ENCODE results near the gene SIGLEC15. TPM values are rescaled to one million over a fixed set of nuclear protein-coding genes. Genes with fewer than 3 reads are reported as not detected.

Gene SIGLEC15
- polyA plus RNA-seq, 3 donors, result 6.5 to 9.9 (median 7.8) TPM

DNA sequence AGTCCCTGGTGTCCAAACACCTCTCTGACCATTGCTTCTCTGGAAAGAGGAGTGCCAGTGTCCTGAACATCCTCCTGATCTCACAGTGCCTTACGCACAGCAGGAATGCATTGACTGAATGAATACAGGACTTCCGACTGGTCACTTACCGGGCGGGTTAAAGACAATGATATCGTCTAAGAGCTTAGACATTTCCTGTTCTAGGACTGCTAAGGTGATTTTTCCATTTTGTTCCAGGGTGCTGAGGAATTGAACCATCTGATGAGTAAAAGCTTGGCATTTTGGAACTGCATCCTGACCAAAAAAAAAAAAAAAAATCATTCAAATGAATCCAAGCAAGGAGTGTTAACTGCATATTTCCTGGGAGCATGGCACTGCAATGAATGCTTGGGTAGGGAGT lies 40.0 kb downstream of the SIGLEC15 start:
- H3K27me3 ChIP-seq (ENCODE audit: control insufficient read depth in 2 of 2, insufficient read depth in 2 of 2, low read length in 2 of 2), result no peaks in the 10 kb centered on the region
- H3K27me3 Mint-ChIP-seq (ENCODE audit: low read depth in 3 of 3), result no peaks in the 10 kb centered on the region
- H3K79me2 ChIP-seq (ENCODE audit: insufficient read depth, low read length), result no peaks in the 10 kb centered on the region
- no peaks in the 10 kb centered on the region for H3K4me1 Mint-ChIP-seq
- no peak overlapping the region for H3K4me3 Mint-ChIP-seq
- H3K9ac ChIP-seq (ENCODE audit: insufficient read depth, low read length, poor library complexity, severe bottlenecking), result no peak overlapping the region
- H3K9me3 Mint-ChIP-seq, result peaks cover 0 to 1% (median 0%) of the 10 kb centered on the region in 7 donors
- WGBS (ENCODE audit: insufficient coverage), result 95% methylated on average over 5 of the region's 5 CpGs
- no peaks in the 10 kb centered on the region for H3K9me3 ChIP-seq (replicated peaks in 1 of 2; ENCODE audit: control insufficient read depth in 1 of 2, insufficient read depth in 1 of 2, low read length in 2 of 2)
- TF ChIP-seq, protein P1, sequence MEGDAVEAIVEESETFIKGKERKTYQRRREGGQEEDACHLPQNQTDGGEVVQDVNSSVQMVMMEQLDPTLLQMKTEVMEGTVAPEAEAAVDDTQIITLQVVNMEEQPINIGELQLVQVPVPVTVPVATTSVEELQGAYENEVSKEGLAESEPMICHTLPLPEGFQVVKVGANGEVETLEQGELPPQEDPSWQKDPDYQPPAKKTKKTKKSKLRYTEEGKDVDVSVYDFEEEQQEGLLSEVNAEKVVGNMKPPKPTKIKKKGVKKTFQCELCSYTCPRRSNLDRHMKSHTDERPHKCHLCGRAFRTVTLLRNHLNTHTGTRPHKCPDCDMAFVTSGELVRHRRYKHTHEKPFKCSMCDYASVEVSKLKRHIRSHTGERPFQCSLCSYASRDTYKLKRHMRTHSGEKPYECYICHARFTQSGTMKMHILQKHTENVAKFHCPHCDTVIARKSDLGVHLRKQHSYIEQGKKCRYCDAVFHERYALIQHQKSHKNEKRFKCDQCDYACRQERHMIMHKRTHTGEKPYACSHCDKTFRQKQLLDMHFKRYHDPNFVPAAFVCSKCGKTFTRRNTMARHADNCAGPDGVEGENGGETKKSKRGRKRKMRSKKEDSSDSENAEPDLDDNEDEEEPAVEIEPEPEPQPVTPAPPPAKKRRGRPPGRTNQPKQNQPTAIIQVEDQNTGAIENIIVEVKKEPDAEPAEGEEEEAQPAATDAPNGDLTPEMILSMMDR (IDR thresholded peaks at IDR 0.05), result no peak
- H3K27ac Mint-ChIP-seq, result peak overlapping the region in 1 of 7 donors; percentile 6
- H3K27ac ChIP-seq (ENCODE audit: low read depth in 1 of 2, low read length in 2 of 2), result no peak overlapping the region
- H3K4me1 ChIP-seq (ENCODE audit: control insufficient read depth in 1 of 2, insufficient read depth in 2 of 2, low read length in 2 of 2), result no peaks in the 10 kb centered on the region
- no peak overlapping the region for H2AFZ ChIP-seq (ENCODE audit: insufficient read depth, low read depth, low read length, poor library complexity, severe bottlenecking)
- no peaks in the 10 kb centered on the region for H4K20me1 ChIP-seq (ENCODE audit: insufficient read depth, low read length)
- no peak overlapping the region for H3K4me3 ChIP-seq (replicated peaks in 1 of 3; ENCODE audit: low read depth in 2 of 3, low read length in 3 of 3)
- peaks cover 88 to 99% of the 10 kb centered on the region in 2 donors for H3K36me3 Mint-ChIP-seq
- no peak for DNase-seq
- H3K36me3 ChIP-seq (replicated peaks in 1 of 2; ENCODE audit: control insufficient read depth in 1 of 2, insufficient read depth in 2 of 2, low read length in 2 of 2), result peaks cover 87 to 98% of the 10 kb centered on the region in 2 donors
- H3K4me2 ChIP-seq (replicated peaks; ENCODE audit: extremely low read depth, low read length, poor library complexity, severe bottlenecking), result no peak overlapping the region
- intact Hi-C loops (cut with micrococcal nuclease), result no loop called here

DNA sequence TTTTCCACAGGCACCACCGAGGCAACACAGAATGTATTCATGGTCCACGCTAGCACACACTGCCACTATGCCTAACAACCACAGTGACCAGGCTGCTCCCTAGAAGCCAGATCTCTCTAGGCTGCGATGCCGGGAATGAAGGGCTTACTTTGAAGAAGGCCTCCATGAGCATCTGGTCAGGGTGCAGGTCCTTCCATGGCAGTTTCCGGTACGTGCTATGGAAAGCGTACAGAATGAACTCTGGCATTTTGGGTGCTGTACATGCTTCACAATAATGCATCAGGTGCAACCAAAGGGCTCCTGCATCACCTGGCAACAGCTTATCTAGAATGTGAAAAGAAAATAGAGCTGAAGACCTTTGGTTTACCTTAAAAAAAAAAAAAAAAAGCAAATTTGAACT lies 44.9 kb downstream of the SIGLEC15 start:
- H3K36me3 Mint-ChIP-seq, result peaks cover 84 to 93% of the 10 kb centered on the region in 2 donors
- intact Hi-C loops (cut with micrococcal nuclease), result no loop called here
- Histone ChIP-seq H4K20me1 (ENCODE audit: insufficient read depth, low read length) (no peaks in the 10 kb centered on the region), H3K27me3 (ENCODE audit: control insufficient read depth in 2 of 2, insufficient read depth in 2 of 2, low read length in 2 of 2) (no peaks in the 10 kb centered on the region), H3K36me3 (replicated peaks in 1 of 2; ENCODE audit: control insufficient read depth in 1 of 2, insufficient read depth in 2 of 2, low read length in 2 of 2) (peaks cover 80 to 97% of the 10 kb centered on the region in 2 donors), H3K4me2 (replicated peaks; ENCODE audit: extremely low read depth, low read length, poor library complexity, severe bottlenecking) (no peak overlapping the region), H3K27ac (ENCODE audit: low read depth in 1 of 2, low read length in 2 of 2) (no peak overlapping the region), H3K4me3 (replicated peaks in 1 of 3; ENCODE audit: low read depth in 2 of 3, low read length in 3 of 3) (no peak overlapping the region), H3K4me1 (ENCODE audit: control insufficient read depth in 1 of 2, insufficient read depth in 2 of 2, low read length in 2 of 2) (no peaks in the 10 kb centered on the region), H2AFZ (ENCODE audit: insufficient read depth, low read depth, low read length, poor library complexity, severe bottlenecking) (no peak overlapping the region), H3K9me3 (replicated peaks in 1 of 2; ENCODE audit: control insufficient read depth in 1 of 2, insufficient read depth in 1 of 2, low read length in 2 of 2) (no peaks in the 10 kb centered on the region), H3K9ac (ENCODE audit: insufficient read depth, low read length, poor library complexity, severe bottlenecking) (no peak overlapping the region), H3K79me2 (ENCODE audit: insufficient read depth, low read length) (no peaks in the 10 kb centered on the region)
- no peaks in the 10 kb centered on the region for H3K4me1 Mint-ChIP-seq
- DNase-seq, result no peak
- no peak overlapping the region for H3K27ac Mint-ChIP-seq
- H3K9me3 Mint-ChIP-seq, result peaks cover 0 to under 1% (median 0%) of the 10 kb centered on the region in 7 donors
- H3K27me3 Mint-ChIP-seq (ENCODE audit: low read depth in 3 of 3), result peaks cover 0 to 1% (median 0%) of the 10 kb centered on the region in 3 donors
- TF ChIP-seq, protein P1 (IDR thresholded peaks at IDR 0.05), result no peak
- H3K4me3 Mint-ChIP-seq, result no peak overlapping the region
- WGBS (ENCODE audit: insufficient coverage), result 95% methylated on average over 7 of the region's 7 CpGs
